ENCODE data around the gene ADGRV1.

DNA sequence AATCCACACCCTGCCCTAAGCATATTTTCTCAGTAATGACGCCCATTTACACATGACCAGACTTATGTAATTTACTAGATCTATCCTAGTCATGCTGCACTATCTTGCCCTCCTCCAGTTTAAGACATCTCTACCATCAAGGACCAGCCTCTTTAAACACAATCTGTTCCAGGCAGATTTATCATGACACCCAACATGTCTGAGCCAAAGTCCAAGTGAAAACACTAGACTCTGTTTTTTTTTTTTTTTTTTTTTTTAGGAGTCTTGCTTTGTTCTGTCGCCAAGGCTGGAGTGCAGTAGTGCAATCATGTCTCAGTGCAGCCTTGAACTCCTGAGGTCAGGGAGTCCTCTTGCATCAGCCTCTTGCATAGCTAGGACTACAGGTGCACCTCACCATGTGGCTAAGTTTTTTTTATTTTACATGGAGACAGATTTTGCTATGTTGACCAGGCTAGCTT is 469.9 kb downstream of the ADGRV1 start:
- TF ChIP-seq TARDBP (IDR thresholded peaks at IDR 0.05) (no peak), PKNOX1 (IDR thresholded peaks at IDR 0.05) (no peak)
